ENCODE results near the gene STARD3.
"Not testable (repeated sequence)": the region's sequence is repeated elsewhere in the genome, so short reads cannot be mapped to it uniquely, and the experiment has no call there.

The STARD3 gene

GRCh38 chr17:39636927-39637736 is at the start of gene STARD3:
Gene STARD3 (plus strand): TSS chr17:39637144. CDS start chr17:39653532, 16,388 bp downstream.
- in situ Hi-C loops (cut with MboI; ENCODE audit: low sequenced_read_pairs) = loop anchor here (10.0 kb wide), 1 partner anchor 118 kb away; no protein-coding TSS in a partner anchor

- in situ Hi-C loops (cut with MboI; ENCODE audit: low sequenced_read_pairs) = not testable (repeated sequence)
These were observed 46.8 kb upstream of the STARD3 start for GRCh38 chr17:39590180-39590579.

- in situ Hi-C loops (cut with MboI; ENCODE audit: low sequenced_read_pairs) = no loop called here
These were observed 44.7 kb upstream of the STARD3 start for GRCh38 chr17:39591958-39592954.

- in situ Hi-C loops (cut with MboI; ENCODE audit: low sequenced_read_pairs) = no loop called here
These were observed 43.6 kb upstream of the STARD3 start for GRCh38 chr17:39593371-39593770.

- in situ Hi-C loops (cut with MboI; ENCODE audit: low sequenced_read_pairs) = no loop called here
These were observed 41.6 kb upstream of the STARD3 start for GRCh38 chr17:39595294-39595693.

GRCh38 chr17:39595928-39596510 is 40.9 kb upstream of the STARD3 start:
- in situ Hi-C loops (cut with MboI; ENCODE audit: low sequenced_read_pairs) = no loop called here

GRCh38 chr17:39596543-39597267 is 40.2 kb upstream of the STARD3 start:
- in situ Hi-C loops (cut with MboI; ENCODE audit: low sequenced_read_pairs) = no loop called here

- in situ Hi-C loops (cut with MboI; ENCODE audit: low sequenced_read_pairs) = no loop called here
These were observed 39.4 kb upstream of the STARD3 start for GRCh38 chr17:39597372-39598046.

GRCh38 chr17:39598047-39598481 is 38.9 kb upstream of the STARD3 start:
- in situ Hi-C loops (cut with MboI; ENCODE audit: low sequenced_read_pairs) = no loop called here

GRCh38 chr17:39598630-39599003 is 38.3 kb upstream of the STARD3 start:
- in situ Hi-C loops (cut with MboI; ENCODE audit: low sequenced_read_pairs) = no loop called here

GRCh38 chr17:39599004-39599664 is 37.8 kb upstream of the STARD3 start:
- in situ Hi-C loops (cut with MboI; ENCODE audit: low sequenced_read_pairs) = no loop called here

GRCh38 chr17:39599665-39600231 is 37.2 kb upstream of the STARD3 start:
- in situ Hi-C loops (cut with MboI; ENCODE audit: low sequenced_read_pairs) = no loop called here

- in situ Hi-C loops (cut with MboI; ENCODE audit: low sequenced_read_pairs) = no loop called here
These were observed 36.5 kb upstream of the STARD3 start for GRCh38 chr17:39600288-39600996.

- in situ Hi-C loops (cut with MboI; ENCODE audit: low sequenced_read_pairs) = no loop called here
These were observed 35.8 kb upstream of the STARD3 start for GRCh38 chr17:39600997-39601597.

GRCh38 chr17:39601758-39602532 is 35.0 kb upstream of the STARD3 start:
- in situ Hi-C loops (cut with MboI; ENCODE audit: low sequenced_read_pairs) = no loop called here

- in situ Hi-C loops (cut with MboI; ENCODE audit: low sequenced_read_pairs) = no loop called here
These were observed 34.2 kb upstream of the STARD3 start for GRCh38 chr17:39602533-39603303.
